HepG2 (cell line): Measurements from ENCODE around the gene ATG7. TPM values are rescaled to one million over a fixed set of nuclear protein-coding genes. Genes with fewer than 3 reads are reported as not detected.

Experiments
- ATAC-seq: fragments of 200-7000 bp; cut with Tn5 transposase; 3 replicates; pipeline ENCODE4 v1.9.1; 2020; ENCODE audit warnings: mild to moderate bottlenecking, moderate library complexity
- BruUV-seq: library from RNA; stranded (reverse); fragments of 400-500 nt; replicated peaks from 2 replicates; lab custom pipeline; 2021; lab: Mats Ljungman, UMichigan
- CTCF ChIA-PET: fragments of 300-600 bp; formaldehyde crosslinking; extraction: SDS; loops from one replicate; lab custom pipeline; 2021; ENCODE audit warnings: low total read pairs, inconsistent platforms, low intra/inter-chr PET ratio; lab: Yijun Ruan, JAX
- POLR2A ChIA-PET: fragments of 350-600 bp; sonication (Branson Sonifier 250); formaldehyde crosslinking; loops from one replicate; lab custom pipeline; 2020; ENCODE audit warnings: antibody characterized with exemption, inconsistent platforms; lab: Yijun Ruan, JAX
- DNase-seq: peaks from one replicate; pipeline ENCODE4 v3.0.0-alpha.2; 2015; ENCODE audit warnings: low spot score
- FAIRE-seq: peaks from 3 replicates; lab custom pipeline; 2011; peaks lifted over from hg19 to GRCh38; lab: Jason Lieb, UNC
- H2AFZ ChIP-seq: one replicate; pipeline ENCODE4 v1.6.1; 2011; ENCODE audit warnings: low read length, inconsistent platforms
- H3K27ac ChIP-seq: fragments of 300-600 bp; 3 replicates; pipeline ENCODE4 v1.8.0; 2011; ENCODE audit warnings: mixed run types, mild to moderate bottlenecking, mixed read lengths, low read length, inconsistent platforms; ENCODE audit not compliant: insufficient read depth; ENCODE audit errors: extremely low read length
- H3K27me3 ChIP-seq, 2 experiments: fragments of 200-600 bp in 1 of 2; 2 replicates in 1 of 2; 3 replicates in 1 of 2; pipeline versions ENCODE4 v1.6.0 to v1.8.0; 2011; ENCODE audit warnings: low read length in 2 of 2, mild to moderate bottlenecking in 2 of 2, moderate library complexity in 2 of 2, inconsistent platforms in 1 of 2; ENCODE audit not compliant: insufficient read depth in 2 of 2, control insufficient read depth in 1 of 2
- H3K36me3 ChIP-seq, 2 experiments: fragments of 200-600 bp in 1 of 2; replicated peaks in 1 of 2; 2 replicates in 1 of 2; 3 replicates in 1 of 2; pipeline versions ENCODE4 v1.5.1 to v1.8.0; 2011; ENCODE audit warnings: low read length in 2 of 2, inconsistent platforms in 1 of 2; ENCODE audit not compliant: insufficient read depth in 2 of 2, control insufficient read depth in 1 of 2
- H3K4me1 ChIP-seq: 2 replicates; pipeline ENCODE4 v1.5.1; 2012; ENCODE audit warnings: low read length, inconsistent platforms; ENCODE audit not compliant: insufficient read depth
- H3K4me2 ChIP-seq: 2 replicates; pipeline ENCODE4 v1.6.0; 2011; ENCODE audit warnings: low read depth, low read length, inconsistent platforms
- H3K4me3 ChIP-seq, 3 experiments: fragments of 200-600 bp in 1 of 3; sonication (generic), shearing (Covaris generic) in 1 of 3; replicated peaks in 1 of 3; 2 replicates each; pipeline ENCODE4 v1.5.1; 2011 to 2016; ENCODE audit warnings: low read length in 3 of 3, inconsistent platforms in 2 of 3, low read depth in 2 of 3, mild to moderate bottlenecking in 2 of 3, control low read depth in 1 of 3, mixed read lengths in 1 of 3; ENCODE audit not compliant: insufficient read depth in 1 of 3
- H3K79me2 ChIP-seq: one replicate; pipeline ENCODE4 v1.6.1; 2011; ENCODE audit warnings: low read length, inconsistent platforms; ENCODE audit not compliant: insufficient read depth
- H3K9ac ChIP-seq: 2 replicates; pipeline ENCODE4 v1.6.0; 2011; ENCODE audit warnings: mild to moderate bottlenecking, low read depth, low read length, inconsistent platforms; ENCODE audit not compliant: insufficient read depth
- H3K9me3 ChIP-seq: 2 replicates; pipeline ENCODE4 v1.5.1; 2012; ENCODE audit warnings: mild to moderate bottlenecking, low read length
- H4K20me1 ChIP-seq: 2 replicates; pipeline ENCODE4 v1.6.0; 2011; ENCODE audit warnings: inconsistent platforms, mild to moderate bottlenecking, low read length, moderate library complexity; ENCODE audit not compliant: insufficient read depth
- CHCHD3 ChIP-seq: sonication (generic); formaldehyde crosslinking; IDR thresholded peaks from 2 replicates; pipeline ENCODE4 v1.8.0; 2022; ENCODE audit warnings: mild to moderate bottlenecking, missing genetic modification reagents, moderate library complexity
- ESRRA ChIP-seq: sonication (generic); formaldehyde crosslinking; IDR thresholded peaks from 2 replicates; pipeline ENCODE4 v1.5.1; 2020; ENCODE audit warnings: mild to moderate bottlenecking, low read depth, missing genetic modification reagents
- GLI4 ChIP-seq: sonication (generic); formaldehyde crosslinking; IDR thresholded peaks from 2 replicates; pipeline ENCODE4 v1.5.1; 2020; ENCODE audit warnings: missing genetic modification reagents, mild to moderate bottlenecking, moderate library complexity, borderline replicate concordance
- HNRNPLL ChIP-seq: fragments of 200-400 bp; formaldehyde crosslinking; IDR thresholded peaks from 2 replicates; pipeline ENCODE4 v1.6.1; 2017; ENCODE audit warnings: mild to moderate bottlenecking, low read depth, low read length; ENCODE audit not compliant: poor library complexity, severe bottlenecking
- MXI1 ChIP-seq: IDR thresholded peaks from 3 replicates; pipeline ENCODE4 v1.6.1; 2012; ENCODE audit warnings: low read depth, low read length, inconsistent platforms, borderline replicate concordance
- NPAS2 ChIP-seq: sonication (generic); formaldehyde crosslinking; IDR thresholded peaks from 2 replicates; pipeline ENCODE4 v1.8.0; 2022; ENCODE audit warnings: mild to moderate bottlenecking, missing genetic modification reagents, borderline replicate concordance
- PRPF4 ChIP-seq: fragments of 200-400 bp; formaldehyde crosslinking; IDR thresholded peaks from 2 replicates; pipeline ENCODE4 v1.6.1; 2016; ENCODE audit warnings: low read length, low read depth; ENCODE audit not compliant: poor library complexity, severe bottlenecking
- RBM22 ChIP-seq: fragments of 200-400 bp; formaldehyde crosslinking; optimal IDR thresholded peaks from 2 replicates; pipeline ENCODE3; 2017; ENCODE audit warnings: mild to moderate bottlenecking, low read length, moderate library complexity
- RELA ChIP-seq: sonication (generic); formaldehyde crosslinking; IDR thresholded peaks from 2 replicates; pipeline ENCODE4 v1.4.0; 2020; ENCODE audit warnings: missing genetic modification reagents
- SRF ChIP-seq: IDR thresholded peaks from 2 replicates; pipeline ENCODE4 v1.6.1; 2011; ENCODE audit warnings: mild to moderate bottlenecking, low read depth, low read length, moderate library complexity
- SUZ12 ChIP-seq: fragments of 150-350 bp; IDR thresholded peaks from 2 replicates; pipeline ENCODE4 v1.6.1; 2014; ENCODE audit warnings: low read depth, low read length
- ZNF558 ChIP-seq: sonication (generic); formaldehyde crosslinking; IDR thresholded peaks from 2 replicates; pipeline ENCODE4 v1.9.0; 2022; ENCODE audit warnings: mild to moderate bottlenecking, missing genetic modification reagents, borderline replicate concordance
- WGBS: methylation state at CpG from one replicate; pipeline ENCODE4 v1.1.6; 2017; ENCODE audit warnings: low lambda C conversion rate; 5-methylcytosine and 5-hydroxymethylcytosine counted together
- in situ Hi-C: cut with HindIII; loops from 2 replicates; pipeline ENCODE4 v1.10.0; 2017; ENCODE audit warnings: low pct_unique_long_range_greater_than_20kb; ENCODE audit not compliant: extremely low pct_ligation_motif_present
- intact Hi-C: fragments of 100-400 bp; cut with micrococcal nuclease; formaldehyde crosslinking; loops from one replicate; pipeline ENCODE4 v1.10.0; 2022; ENCODE audit not compliant: unreplicated experiment
- polyA plus RNA-seq, 8 experiments: library from polyadenylated mRNA; depleted of rRNA in 3 of 8; stranded (reverse) in 7 of 8; unstranded in 1 of 8; fragments of >200 nt; fragmentation: Illumina TruSeq in 4 of 8; extraction: Trizol in 4 of 8; gene quantifications; 2 replicates each; pipeline versions ENCODE4 v1.2.1 to v1.2.3, GENCODE V29; 2011 to 2016; ENCODE audit warnings: low read depth in 4 of 8, missing spikeins in 1 of 8, mixed read lengths in 1 of 8; ENCODE audit not compliant: insufficient read depth in 1 of 8
- total RNA-seq, 5 experiments: library from RNA; depleted of rRNA; stranded (reverse); fragments of >200 nt; fragmentation: Illumina TruSeq; extraction: Trizol; gene quantifications; 2 replicates each; pipeline ENCODE4 v1.2.3, GENCODE V29; 2016; ENCODE audit warnings: low read depth in 1 of 5
- TF ChIP-seq, protein P1 (sequence below): sonication (generic); formaldehyde crosslinking; IDR thresholded peaks from 2 replicates; pipeline ENCODE4 v1.4.0; 2020; ENCODE audit warnings: low read depth, missing genetic modification reagents
- TF ChIP-seq, protein P2 (sequence below): sonication (generic); formaldehyde crosslinking; IDR thresholded peaks from 2 replicates; pipeline ENCODE4 v1.4.0; 2020; ENCODE audit warnings: missing genetic modification reagents, low read depth, mild to moderate bottlenecking, borderline replicate concordance

The ATG7 gene
- total and polyA plus RNA-seq, 2 of the 13 experiments (the other 11 are each of a cell fraction or from before 2014, with no cell fraction given): 7.8 to 22.1 TPM

DNA sequence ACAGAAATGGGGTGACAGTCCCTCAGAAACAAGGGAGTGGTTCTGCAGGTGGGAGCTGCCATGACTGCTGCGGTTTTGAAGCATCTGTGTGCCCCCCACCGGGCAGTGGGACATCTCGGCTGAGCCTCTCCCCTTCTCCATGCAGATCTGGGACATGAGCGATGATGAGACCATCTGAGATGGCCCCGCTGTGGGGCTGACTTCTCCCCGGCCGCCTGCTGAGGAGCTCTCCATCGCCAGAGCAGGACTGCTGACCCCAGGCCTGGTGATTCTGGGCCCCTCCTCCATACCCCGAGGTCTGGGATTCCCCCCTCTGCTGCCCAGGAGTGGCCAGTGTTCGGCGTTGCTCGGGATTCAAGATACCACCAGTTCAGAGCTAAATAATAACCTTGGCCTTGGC is 282.5 kb downstream of the ATG7 start:
- BruUV-seq: no TSS peak
- TF ChIP-seq NPAS2 (CRISPR knock-in tag) (no peak), CHCHD3 (CRISPR knock-in tag) (no peak)
- no peak for DNase-seq
- no peak overlapping the region for H3K9ac ChIP-seq
- POLR2A ChIA-PET: no interaction called here
- no peak overlapping the region for H3K4me2 ChIP-seq
- no peaks in the 10 kb centered on the region for H3K27me3 ChIP-seq
- H3K9me3 ChIP-seq: no peaks in the 10 kb centered on the region
- WGBS: no CpG with 5 or more reads among the region's 12 CpGs
- in situ Hi-C loops: no loop called here
- no peak overlapping the region for H3K4me3 ChIP-seq
- peaks cover 25 to 57% of the 10 kb centered on the region in 2 experiments for H3K36me3 ChIP-seq
- no peak overlapping the region for H2AFZ ChIP-seq
- intact Hi-C loops: no loop called here
- no peak overlapping the region for H3K27ac ChIP-seq
- no peaks in the 10 kb centered on the region for H3K79me2 ChIP-seq
- CTCF ChIA-PET: no interaction called here
- no peak for ATAC-seq
- FAIRE-seq: no peak
- H3K4me1 ChIP-seq: peaks cover 6% of the 10 kb centered on the region
- 0 out of 2 replicates have a peak, but pooled peaks cover 5% of the 10 kb centered on the region for H4K20me1 ChIP-seq

DNA sequence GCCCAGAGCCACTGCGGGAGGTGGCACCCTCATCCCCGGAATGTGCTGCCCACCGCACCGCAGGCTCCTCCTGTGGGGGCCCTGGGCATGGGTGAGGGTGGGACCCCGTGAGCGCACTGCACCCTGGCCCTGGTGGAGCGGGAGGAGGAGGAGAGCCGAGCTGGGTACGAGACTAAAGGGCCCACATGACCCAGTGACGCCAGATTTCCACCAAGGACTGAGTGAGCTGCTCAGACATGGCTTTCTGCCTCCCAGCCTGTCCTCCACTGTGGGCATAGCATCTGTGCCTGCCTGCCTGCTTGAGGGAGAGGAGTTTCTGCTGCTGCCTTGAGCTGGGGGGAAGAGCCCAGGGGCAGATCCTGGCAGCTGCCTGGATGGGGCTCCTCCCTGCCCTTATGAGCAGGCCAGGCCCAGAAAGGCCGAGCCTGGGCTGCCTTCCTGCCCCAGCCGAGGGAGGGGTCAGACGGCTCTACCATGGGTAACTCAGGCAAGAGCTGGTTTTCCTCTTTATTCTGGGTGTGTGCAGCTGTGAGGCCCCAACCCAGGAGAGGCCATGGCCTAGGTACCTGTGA is 283.1 kb downstream of the ATG7 start:
- Histone ChIP-seq H3K79me2 (no peaks in the 10 kb centered on the region), H3K27ac (no peak overlapping the region), H3K4me2 (no peak overlapping the region), H4K20me1 (0 out of 2 replicates have a peak, but pooled peaks cover 5% of the 10 kb centered on the region), H3K27me3 (no peaks in the 10 kb centered on the region), H3K9me3 (no peaks in the 10 kb centered on the region), H3K4me3 (no peak overlapping the region), H3K36me3 (peaks cover 26 to 62% of the 10 kb centered on the region in 2 experiments), H3K4me1 (peaks cover 12% of the 10 kb centered on the region), H3K9ac (no peak overlapping the region), H2AFZ (no peak overlapping the region)
- POLR2A ChIA-PET: no interaction called here
- ATAC-seq (no peak), DNase-seq (no peak), FAIRE-seq (no peak)
- CTCF ChIA-PET: no interaction called here
- no CpG with 5 or more reads among the region's 13 CpGs for WGBS
- in situ Hi-C loops: no loop called here
- BruUV-seq: no TSS peak
- intact Hi-C loops: no loop called here
- no peak for TF ChIP-seq GLI4 (CRISPR knock-in tag)
- TF ChIP-seq, protein P1, sequence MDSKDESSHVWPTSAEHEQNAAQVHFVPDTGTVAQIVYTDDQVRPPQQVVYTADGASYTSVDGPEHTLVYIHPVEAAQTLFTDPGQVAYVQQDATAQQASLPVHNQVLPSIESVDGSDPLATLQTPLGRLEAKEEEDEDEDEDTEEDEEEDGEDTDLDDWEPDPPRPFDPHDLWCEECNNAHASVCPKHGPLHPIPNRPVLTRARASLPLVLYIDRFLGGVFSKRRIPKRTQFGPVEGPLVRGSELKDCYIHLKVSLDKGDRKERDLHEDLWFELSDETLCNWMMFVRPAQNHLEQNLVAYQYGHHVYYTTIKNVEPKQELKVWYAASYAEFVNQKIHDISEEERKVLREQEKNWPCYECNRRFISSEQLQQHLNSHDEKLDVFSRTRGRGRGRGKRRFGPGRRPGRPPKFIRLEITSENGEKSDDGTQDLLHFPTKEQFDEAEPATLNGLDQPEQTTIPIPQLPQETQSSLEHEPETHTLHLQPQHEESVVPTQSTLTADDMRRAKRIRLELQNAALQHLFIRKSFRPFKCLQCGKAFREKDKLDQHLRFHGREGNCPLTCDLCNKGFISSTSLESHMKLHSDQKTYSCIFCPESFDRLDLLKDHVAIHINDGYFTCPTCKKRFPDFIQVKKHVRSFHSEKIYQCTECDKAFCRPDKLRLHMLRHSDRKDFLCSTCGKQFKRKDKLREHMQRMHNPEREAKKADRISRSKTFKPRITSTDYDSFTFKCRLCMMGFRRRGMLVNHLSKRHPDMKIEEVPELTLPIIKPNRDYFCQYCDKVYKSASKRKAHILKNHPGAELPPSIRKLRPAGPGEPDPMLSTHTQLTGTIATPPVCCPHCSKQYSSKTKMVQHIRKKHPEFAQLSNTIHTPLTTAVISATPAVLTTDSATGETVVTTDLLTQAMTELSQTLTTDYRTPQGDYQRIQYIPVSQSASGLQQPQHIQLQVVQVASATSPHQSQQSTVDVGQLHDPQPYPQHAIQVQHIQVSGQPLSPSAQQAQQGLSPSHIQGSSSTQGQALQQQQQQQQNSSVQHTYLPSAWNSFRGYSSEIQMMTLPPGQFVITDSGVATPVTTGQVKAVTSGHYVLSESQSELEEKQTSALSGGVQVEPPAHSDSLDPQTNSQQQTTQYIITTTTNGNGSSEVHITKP (CRISPR knock-in tag): no peak
- TF ChIP-seq RBM22: peak; percentile 95
- TF ChIP-seq ZNF558 (CRISPR knock-in tag): no peak
- TF ChIP-seq SUZ12: no peak
- no peak for TF ChIP-seq MXI1
- TF ChIP-seq RELA: no peak
- no peak for TF ChIP-seq SRF
- TF ChIP-seq HNRNPLL: no peak
- TF ChIP-seq, protein P2, sequence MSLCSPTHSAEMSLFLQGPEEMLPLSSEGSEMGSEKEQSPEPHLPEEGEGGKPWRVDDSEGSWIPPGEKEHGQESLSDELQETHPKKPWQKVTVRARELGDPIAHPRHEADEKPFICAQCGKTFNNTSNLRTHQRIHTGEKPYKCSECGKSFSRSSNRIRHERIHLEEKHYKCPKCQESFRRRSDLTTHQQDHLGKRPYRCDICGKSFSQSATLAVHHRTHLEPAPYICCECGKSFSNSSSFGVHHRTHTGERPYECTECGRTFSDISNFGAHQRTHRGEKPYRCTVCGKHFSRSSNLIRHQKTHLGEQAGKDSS: no peak
- TF ChIP-seq ESRRA (CRISPR knock-in tag): no peak
- no peak for TF ChIP-seq PRPF4
